Neural cell (in vitro differentiated cells): ENCODE results near the gene PRM2.

Experiments used
- EP300 ChIP-seq: fragments of 450-650 bp; conservative IDR thresholded peaks from 2 replicates; pipeline ENCODE4 v1.6.1; 2014; ENCODE audit warnings: antibody characterized with exemption, mild to moderate bottlenecking, moderate library complexity; ENCODE audit not compliant: poor library complexity, severe bottlenecking
- EZH2 ChIP-seq: fragments of 200-600, 300-800 bp; shearing (Covaris generic), sonication (generic); IDR thresholded peaks from 2 replicates; pipeline ENCODE4 v1.6.1; 2014; ENCODE audit warnings: antibody characterized with exemption, low read length, borderline replicate concordance, mild to moderate bottlenecking; ENCODE audit not compliant: insufficient read depth, poor library complexity, severe bottlenecking
- TF ChIP-seq, protein P1 (sequence below): fragments of 450-650 bp; IDR thresholded peaks from 2 replicates; pipeline ENCODE4 v1.5.1; 2014; ENCODE audit warnings: antibody characterized with exemption, mild to moderate bottlenecking, moderate library complexity; ENCODE audit not compliant: poor library complexity, severe bottlenecking

DNA sequence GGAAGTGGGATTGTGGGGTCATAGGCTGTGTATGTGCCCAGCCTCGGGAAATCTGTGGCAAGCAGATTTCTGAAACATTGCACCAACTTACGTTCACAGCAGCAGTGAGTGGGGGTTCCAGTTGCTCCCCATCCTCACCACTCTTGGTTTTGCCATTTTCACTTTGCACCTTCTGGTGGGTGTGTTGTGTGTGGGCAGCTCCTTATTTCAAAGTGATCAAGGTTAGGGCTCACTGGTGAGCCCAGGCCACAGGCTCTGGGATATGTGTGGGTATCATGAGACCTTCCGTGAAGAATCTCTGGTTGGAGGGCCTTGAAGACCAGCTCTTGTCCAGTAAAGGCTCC, 34.3 kb upstream of the PRM2 start:
- TF ChIP-seq, protein P1, sequence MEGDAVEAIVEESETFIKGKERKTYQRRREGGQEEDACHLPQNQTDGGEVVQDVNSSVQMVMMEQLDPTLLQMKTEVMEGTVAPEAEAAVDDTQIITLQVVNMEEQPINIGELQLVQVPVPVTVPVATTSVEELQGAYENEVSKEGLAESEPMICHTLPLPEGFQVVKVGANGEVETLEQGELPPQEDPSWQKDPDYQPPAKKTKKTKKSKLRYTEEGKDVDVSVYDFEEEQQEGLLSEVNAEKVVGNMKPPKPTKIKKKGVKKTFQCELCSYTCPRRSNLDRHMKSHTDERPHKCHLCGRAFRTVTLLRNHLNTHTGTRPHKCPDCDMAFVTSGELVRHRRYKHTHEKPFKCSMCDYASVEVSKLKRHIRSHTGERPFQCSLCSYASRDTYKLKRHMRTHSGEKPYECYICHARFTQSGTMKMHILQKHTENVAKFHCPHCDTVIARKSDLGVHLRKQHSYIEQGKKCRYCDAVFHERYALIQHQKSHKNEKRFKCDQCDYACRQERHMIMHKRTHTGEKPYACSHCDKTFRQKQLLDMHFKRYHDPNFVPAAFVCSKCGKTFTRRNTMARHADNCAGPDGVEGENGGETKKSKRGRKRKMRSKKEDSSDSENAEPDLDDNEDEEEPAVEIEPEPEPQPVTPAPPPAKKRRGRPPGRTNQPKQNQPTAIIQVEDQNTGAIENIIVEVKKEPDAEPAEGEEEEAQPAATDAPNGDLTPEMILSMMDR: no peak
- TF ChIP-seq EP300 (no peak), EZH2 (no peak)
